Large intestine (tissue), 3 donors: ENCODE measurements around the gene HAUS1. TPM values are rescaled to one million over a fixed set of nuclear protein-coding genes. Genes with fewer than 3 reads are reported as not detected.
"Not testable (repeated sequence)": the region's sequence is repeated elsewhere in the genome, so short reads cannot be mapped to it uniquely, and the experiment has no call there.

Experiments used
- DNase-seq, 2 donors: peaks; one replicate each; pipeline versions ENCODE4 v3.0.0 to v3.0.0-alpha.2; 2013
- H3K27ac ChIP-seq: one replicate; pipeline ENCODE4 v1.5.1; 2013; ENCODE audit warnings: low read length
- H3K27me3 ChIP-seq: 2 replicates; pipeline ENCODE4 v1.6.1; 2013; ENCODE audit warnings: low read length; ENCODE audit not compliant: control insufficient read depth, insufficient read depth
- H3K36me3 ChIP-seq: 2 replicates; pipeline ENCODE4 v1.6.1; 2013; ENCODE audit warnings: low read length; ENCODE audit not compliant: control insufficient read depth, insufficient read depth
- H3K4me1 ChIP-seq: one replicate; pipeline ENCODE4 v1.6.1; 2013; ENCODE audit warnings: low read length; ENCODE audit not compliant: control insufficient read depth, insufficient read depth
- H3K4me3 ChIP-seq: one replicate; pipeline ENCODE4 v1.5.1; 2013; ENCODE audit warnings: low read length
- H3K9me3 ChIP-seq: one replicate; pipeline ENCODE4 v1.6.1; 2013; ENCODE audit warnings: mild to moderate bottlenecking, low read depth, low read length, moderate library complexity; ENCODE audit not compliant: control insufficient read depth
- WGBS: methylation state at CpG from one replicate; pipeline ENCODE4 v1.1.5; 2013; ENCODE audit warnings: low lambda C conversion rate; ENCODE audit not compliant: insufficient coverage; 5-methylcytosine and 5-hydroxymethylcytosine counted together
- polyA plus RNA-seq: library from polyadenylated mRNA; unstranded; fragments of 120-200 nt; gene quantifications from one replicate; pipeline ENCODE4 v1.2.1, GENCODE V29; 2013

The HAUS1 gene
- polyA plus RNA-seq, 1 donor, result 28.6 TPM

- H3K4me3 ChIP-seq, H3K4me1 ChIP-seq, H3K27me3 ChIP-seq, H3K9me3 ChIP-seq, H3K27ac ChIP-seq, DNase-seq: not testable (repeated sequence)
- WGBS, result no CpG with 5 or more reads among the region's 4 CpGs
- H3K36me3 ChIP-seq, result peaks cover 27% of the 10 kb centered on the region
Observed at GRCh38 chr18:46126625-46127024, 22.4 kb downstream of the HAUS1 start.

- DNase-seq, result peak; percentile 76 to 85
- Histone ChIP-seq H3K27ac (peak overlapping the region; percentile 33), H3K27me3 (no peaks in the 10 kb centered on the region), H3K9me3 (no peaks in the 10 kb centered on the region), H3K36me3 (peaks cover 18% of the 10 kb centered on the region), H3K4me3 (no peak overlapping the region), H3K4me1 (no peaks in the 10 kb centered on the region)
- no CpG with 5 or more reads among the region's 2 CpGs for WGBS
Observed at GRCh38 chr18:46130061-46130460, 25.9 kb downstream of the HAUS1 start.

- 96% methylated on average over 5 of the region's 8 CpGs for WGBS
- H3K4me1 ChIP-seq, H3K4me3 ChIP-seq, DNase-seq, H3K27me3 ChIP-seq, H3K9me3 ChIP-seq: not testable (repeated sequence)
- Histone ChIP-seq H3K36me3 (peaks cover 18% of the 10 kb centered on the region), H3K27ac (peak overlapping the region; percentile 3)
Observed at GRCh38 chr18:46130549-46130948, 26.4 kb downstream of the HAUS1 start.

- DNase-seq, result no peak
- Histone ChIP-seq H3K9me3 (no peaks in the 10 kb centered on the region), H3K27me3 (no peaks in the 10 kb centered on the region), H3K36me3 (peaks cover 9% of the 10 kb centered on the region), H3K4me3 (no peak overlapping the region), H3K4me1 (no peaks in the 10 kb centered on the region), H3K27ac (no peak overlapping the region)
- WGBS, result 100% methylated on average over 1 of the region's 3 CpGs
Observed at GRCh38 chr18:46133534-46133933, 29.3 kb downstream of the HAUS1 start.

- no peaks in the 10 kb centered on the region for H3K27me3 ChIP-seq
- no peaks in the 10 kb centered on the region for H3K9me3 ChIP-seq
- H3K36me3 ChIP-seq, result no peaks in the 10 kb centered on the region
- 100% methylated on average over 1 of the region's 9 CpGs for whole genome bisulfite sequencing
- H3K27ac ChIP-seq, result no peak overlapping the region
- H3K4me1 ChIP-seq, result no peaks in the 10 kb centered on the region
- DNase-seq, result no peak
- no peak overlapping the region for H3K4me3 ChIP-seq
Observed at GRCh38 chr18:46134920-46135675, 30.9 kb downstream of the HAUS1 start.

- no peak for DNase-seq
- H3K27ac ChIP-seq, result no peak overlapping the region
- H3K27me3 ChIP-seq, result no peaks in the 10 kb centered on the region
- H3K4me3 ChIP-seq, result no peak overlapping the region
- 100% methylated on average over 1 of the region's 4 CpGs for WGBS
- no peaks in the 10 kb centered on the region for H3K9me3 ChIP-seq
- H3K4me1 ChIP-seq, result no peaks in the 10 kb centered on the region
- no peaks in the 10 kb centered on the region for H3K36me3 ChIP-seq
Observed at GRCh38 chr18:46140173-46140572, 36.0 kb downstream of the HAUS1 start.

- WGBS, result 100% methylated on average over 1 of the region's 4 CpGs
- Histone ChIP-seq H3K27me3 (no peaks in the 10 kb centered on the region), H3K4me3 (no peak overlapping the region), H3K9me3 (no peaks in the 10 kb centered on the region), H3K36me3 (no peaks in the 10 kb centered on the region), H3K27ac (no peak overlapping the region), H3K4me1 (no peaks in the 10 kb centered on the region)
- no peak for DNase-seq
Observed at GRCh38 chr18:46141199-46141598, 37.0 kb downstream of the HAUS1 start.

- no CpG with 5 or more reads among the region's 2 CpGs for WGBS
- H3K4me3 ChIP-seq, result no peak overlapping the region
- H3K36me3 ChIP-seq, result no peaks in the 10 kb centered on the region
- no peaks in the 10 kb centered on the region for H3K27me3 ChIP-seq
- no peaks in the 10 kb centered on the region for H3K9me3 ChIP-seq
- peak; percentile 13 to 36 for DNase-seq
- no peaks in the 10 kb centered on the region for H3K4me1 ChIP-seq
- H3K27ac ChIP-seq, result no peak overlapping the region
Observed at GRCh38 chr18:46148810-46149209, 44.6 kb downstream of the HAUS1 start.

GRCh38 chr18:46152436-46152807 lies 48.2 kb downstream of the HAUS1 start:
- WGBS, result no CpG with 5 or more reads among the region's 7 CpGs

GRCh38 chr18:46152808-46153617 lies 48.8 kb downstream of the HAUS1 start:
- DNase-seq, result peak in 1 of 2 donors; percentile 5
- no peaks in the 10 kb centered on the region for H3K4me1 ChIP-seq
- no peaks in the 10 kb centered on the region for H3K36me3 ChIP-seq
- no CpG with 5 or more reads among the region's 8 CpGs for WGBS
- H3K9me3 ChIP-seq, result no peaks in the 10 kb centered on the region
- no peaks in the 10 kb centered on the region for H3K27me3 ChIP-seq
- no peak overlapping the region for H3K27ac ChIP-seq
- H3K4me3 ChIP-seq, result no peak overlapping the region

More at GRCh38 chr18:46152436-46152807, 48.2 kb downstream of the HAUS1 start:
- no peak for DNase-seq
- Histone ChIP-seq H3K27ac (no peak overlapping the region), H3K9me3 (no peaks in the 10 kb centered on the region), H3K4me1 (no peaks in the 10 kb centered on the region), H3K27me3 (no peaks in the 10 kb centered on the region), H3K36me3 (no peaks in the 10 kb centered on the region), H3K4me3 (no peak overlapping the region)
